Measurements from ENCODE around the gene KDM4B.

The KDM4B gene

DNA sequence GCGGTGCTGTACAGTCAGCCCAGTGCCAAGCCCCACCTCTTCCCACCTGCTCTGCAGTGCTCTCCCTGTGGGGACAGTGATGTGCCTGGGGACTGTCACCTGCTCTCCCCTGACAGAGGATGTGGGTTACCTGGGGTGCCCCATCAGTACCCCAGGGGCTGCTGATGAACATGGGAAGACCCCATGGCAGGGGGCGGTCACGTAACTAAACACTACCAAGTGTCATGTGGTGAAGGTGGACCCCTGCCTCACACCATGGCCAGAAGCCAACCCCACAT, 12.7 kb downstream of the KDM4B start:
- POLR2A ChIA-PET, result no interaction called here
- no peak overlapping the region for H3K4me3 ChIP-seq (ENCODE audit: low read depth, low read length)
- TF ChIP-seq, protein P1, sequence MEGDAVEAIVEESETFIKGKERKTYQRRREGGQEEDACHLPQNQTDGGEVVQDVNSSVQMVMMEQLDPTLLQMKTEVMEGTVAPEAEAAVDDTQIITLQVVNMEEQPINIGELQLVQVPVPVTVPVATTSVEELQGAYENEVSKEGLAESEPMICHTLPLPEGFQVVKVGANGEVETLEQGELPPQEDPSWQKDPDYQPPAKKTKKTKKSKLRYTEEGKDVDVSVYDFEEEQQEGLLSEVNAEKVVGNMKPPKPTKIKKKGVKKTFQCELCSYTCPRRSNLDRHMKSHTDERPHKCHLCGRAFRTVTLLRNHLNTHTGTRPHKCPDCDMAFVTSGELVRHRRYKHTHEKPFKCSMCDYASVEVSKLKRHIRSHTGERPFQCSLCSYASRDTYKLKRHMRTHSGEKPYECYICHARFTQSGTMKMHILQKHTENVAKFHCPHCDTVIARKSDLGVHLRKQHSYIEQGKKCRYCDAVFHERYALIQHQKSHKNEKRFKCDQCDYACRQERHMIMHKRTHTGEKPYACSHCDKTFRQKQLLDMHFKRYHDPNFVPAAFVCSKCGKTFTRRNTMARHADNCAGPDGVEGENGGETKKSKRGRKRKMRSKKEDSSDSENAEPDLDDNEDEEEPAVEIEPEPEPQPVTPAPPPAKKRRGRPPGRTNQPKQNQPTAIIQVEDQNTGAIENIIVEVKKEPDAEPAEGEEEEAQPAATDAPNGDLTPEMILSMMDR (IDR thresholded peaks at IDR 0.05; ENCODE audit: insufficient read depth, low read length, missing control alignments), result no peak

DNA sequence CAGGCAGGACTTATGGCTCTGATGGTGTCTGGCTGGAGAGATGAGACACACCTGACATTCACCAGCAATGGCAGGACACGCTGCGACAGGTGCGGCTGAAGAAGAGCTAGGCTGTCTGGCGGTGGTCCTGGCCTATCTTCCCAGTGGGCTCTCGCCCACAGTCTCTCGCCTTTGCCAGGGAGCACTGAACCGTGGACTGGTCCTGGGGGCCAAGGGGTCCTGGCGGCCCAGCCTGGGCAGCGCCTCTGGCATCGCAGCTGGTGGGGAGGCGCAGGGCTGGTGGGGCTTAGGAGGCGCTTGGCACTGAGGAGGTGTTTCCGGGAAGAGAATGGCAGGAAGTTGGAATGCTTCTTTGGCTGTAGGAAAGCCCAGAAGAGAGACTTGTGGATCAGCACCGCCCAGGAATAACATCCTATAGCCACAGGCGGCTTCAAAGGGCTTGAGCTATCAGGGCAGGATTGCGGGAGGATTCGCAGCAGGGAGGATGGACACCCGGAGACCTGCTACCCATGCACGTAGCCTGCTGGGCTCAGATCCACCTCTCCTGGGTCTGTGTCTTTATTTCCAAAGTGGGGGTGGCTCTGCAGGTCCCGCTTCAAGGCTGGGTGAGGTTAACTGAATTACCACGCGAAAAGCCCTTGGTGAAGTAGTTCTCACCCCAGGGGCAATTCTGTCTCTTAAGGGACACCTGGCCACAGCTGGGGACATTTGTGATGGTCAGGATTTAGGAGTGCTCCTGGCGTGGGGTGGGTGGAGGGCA, 14.6 kb downstream of the KDM4B start:
- no peak overlapping the region for H3K4me3 ChIP-seq (ENCODE audit: low read depth, low read length)
- DNase-seq (ENCODE audit: low read depth, low spot score), result no peak
- ChIA-PET POLR2A (no interaction called here), CTCF (interaction anchor here (1.2 to 1.9 kb wide), 2 partner anchors 18 to 48 kb away, joined by 4 to 7 read pairs; no protein-coding TSS in a partner anchor)
- TF ChIP-seq, protein P1 (IDR thresholded peaks at IDR 0.05; ENCODE audit: insufficient read depth, low read length, missing control alignments), result no peak

More for the DNA sequence above, 12.7 kb downstream of the KDM4B start:
- DNase-seq (ENCODE audit: low read depth, low spot score), result no peak
- CTCF ChIA-PET, result interaction anchor here (0.7 kb wide), 1 partner anchor 10 kb away, joined by 3 read pairs; no protein-coding TSS in a partner anchor

DNA sequence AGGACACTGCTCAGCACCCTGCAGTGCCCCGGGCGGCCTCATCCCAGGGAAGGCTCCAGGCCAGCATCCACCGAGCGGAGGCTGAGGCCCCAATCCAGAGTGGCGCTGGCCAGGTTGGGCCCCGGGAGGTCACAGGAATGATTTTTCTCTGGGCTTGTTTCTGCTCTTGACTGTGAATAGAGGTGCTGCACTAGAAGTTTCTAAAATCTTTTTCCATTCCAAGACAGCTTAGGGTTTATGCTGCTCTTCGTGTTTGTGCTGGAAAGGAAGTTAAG, 15.1 kb downstream of the KDM4B start:
- POLR2A ChIA-PET, result no interaction called here
- CTCF ChIA-PET, result interaction anchor here (1.2 to 1.9 kb wide), 2 partner anchors 17 to 47 kb away, joined by 4 to 7 read pairs; no protein-coding TSS in a partner anchor
- H3K4me3 ChIP-seq (ENCODE audit: low read depth, low read length), result no peak overlapping the region
- TF ChIP-seq, protein P1 (IDR thresholded peaks at IDR 0.05; ENCODE audit: insufficient read depth, low read length, missing control alignments), result no peak
- DNase-seq (ENCODE audit: low read depth, low spot score), result no peak

DNA sequence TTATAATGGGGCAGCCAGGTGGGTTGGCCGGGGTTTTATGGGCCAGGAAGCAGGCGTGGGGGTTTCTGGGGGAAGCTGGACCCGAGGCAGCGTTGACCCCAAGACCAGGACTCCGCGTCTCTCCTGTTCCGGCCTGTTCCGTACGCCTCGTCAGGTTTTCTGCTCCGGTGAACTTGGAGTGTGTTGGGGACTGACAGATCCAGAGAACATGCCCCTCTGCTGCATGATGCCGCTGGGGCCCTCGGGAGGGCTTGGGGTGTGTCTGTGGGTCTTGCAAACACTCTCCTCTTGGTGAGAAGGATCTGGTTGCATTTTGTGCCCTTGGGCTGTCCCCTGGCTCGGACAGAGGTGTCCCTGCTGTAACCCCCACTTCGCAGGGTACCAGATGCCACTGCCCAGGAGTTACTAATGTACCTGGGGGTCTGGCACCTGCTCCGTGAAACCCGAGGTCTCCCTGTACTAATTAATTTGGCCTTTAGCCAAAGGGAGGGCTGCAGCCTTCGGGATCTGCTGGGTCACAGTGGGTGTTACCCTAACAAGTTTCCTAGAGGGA, 15.6 kb downstream of the KDM4B start:
- POLR2A ChIA-PET, result no interaction called here
- H3K4me3 ChIP-seq (ENCODE audit: low read depth, low read length), result no peak overlapping the region
- no peak for DNase-seq (ENCODE audit: low read depth, low spot score)
- CTCF ChIA-PET, result interaction anchor here (1.2 to 1.9 kb wide), 2 partner anchors 17 to 47 kb away, joined by 4 to 7 read pairs; no protein-coding TSS in a partner anchor
- TF ChIP-seq, protein P1 (IDR thresholded peaks at IDR 0.05; ENCODE audit: insufficient read depth, low read length, missing control alignments), result no peak

DNA sequence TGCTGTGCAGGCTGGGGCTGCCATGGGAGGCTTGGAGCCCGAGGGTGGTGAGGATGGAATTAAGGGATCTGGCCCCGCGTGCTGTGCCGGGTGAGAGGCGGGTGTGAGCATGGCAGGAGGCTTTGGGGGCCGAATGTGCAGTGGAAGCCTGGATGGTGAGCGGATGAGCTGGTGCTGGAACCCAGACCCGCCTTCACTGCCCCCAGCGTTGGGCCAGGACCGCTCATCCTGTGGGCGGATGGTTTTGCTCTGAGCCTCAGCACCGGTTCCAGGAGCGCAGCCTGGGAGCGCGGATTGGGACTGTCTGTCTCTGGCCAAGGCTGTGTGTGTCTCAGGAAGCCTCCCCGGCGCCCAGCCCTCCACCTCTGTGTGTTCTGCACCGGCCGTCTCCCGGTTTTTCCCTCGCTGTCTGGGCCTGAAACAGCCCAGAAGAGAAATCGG, 16.7 kb downstream of the KDM4B start:
- no peak for DNase-seq (ENCODE audit: low read depth, low spot score)
- H3K4me3 ChIP-seq (ENCODE audit: low read depth, low read length), result no peak overlapping the region
- TF ChIP-seq, protein P1 (IDR thresholded peaks at IDR 0.05; ENCODE audit: insufficient read depth, low read length, missing control alignments), result no peak
- CTCF ChIA-PET, result interaction anchor here (0.6 to 5.7 kb wide), 2 partner anchors 16 to 27 kb away, joined by 3 to 32 read pairs; no protein-coding TSS in a partner anchor
- POLR2A ChIA-PET, result no interaction called here

DNA sequence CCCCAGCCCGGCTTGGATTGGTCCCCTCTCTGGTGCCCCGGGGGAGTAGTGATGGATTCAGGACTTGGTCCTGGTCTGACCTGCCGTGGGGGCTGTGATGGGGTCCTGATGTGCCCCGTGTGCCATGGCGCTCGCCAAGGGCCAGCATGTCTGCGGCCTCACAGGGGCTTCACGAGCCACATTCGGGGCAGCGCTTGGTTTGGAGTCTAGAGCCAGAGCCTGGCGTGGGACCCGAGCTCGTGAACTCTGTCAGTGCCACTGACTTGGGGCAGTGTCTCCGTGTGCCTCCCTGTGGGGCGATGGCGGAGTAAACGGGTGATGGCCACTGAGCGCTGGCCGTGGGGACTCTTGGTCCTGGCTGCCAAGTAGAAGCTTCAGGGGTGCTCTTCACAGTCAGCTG, 17.1 kb downstream of the KDM4B start:
- POLR2A ChIA-PET, result no interaction called here
- CTCF ChIA-PET, result interaction anchor here (5.7 kb wide), 1 partner anchor 15 kb away, joined by 32 read pairs; no protein-coding TSS in a partner anchor
- no peak overlapping the region for H3K4me3 ChIP-seq (ENCODE audit: low read depth, low read length)
- no peak for DNase-seq (ENCODE audit: low read depth, low spot score)
- TF ChIP-seq, protein P1 (IDR thresholded peaks at IDR 0.05; ENCODE audit: insufficient read depth, low read length, missing control alignments), result no peak

All from AG04449 (cell line).